PC-3 (cell line): ENCODE measurements around the gene CHAF1B.

Experiments used
- EZH2 ChIP-seq: fragments of 300-600 bp; sonication (generic); IDR thresholded peaks from one replicate; pipeline ENCODE4 v1.6.1; 2017; ENCODE audit warnings: antibody characterized with exemption, mild to moderate bottlenecking, low read length; ENCODE audit not compliant: unreplicated experiment
- EZH2phosphoT487 ChIP-seq: fragments of 300-600 bp; sonication (generic); IDR thresholded peaks from 2 replicates; pipeline ENCODE4 v1.6.1; 2018; ENCODE audit warnings: mild to moderate bottlenecking, antibody characterized with exemption, low read length, borderline replicate concordance
- TF ChIP-seq, protein P1 (sequence below): fragments of 300-600 bp; sonication (generic); conservative IDR thresholded peaks from 2 replicates; pipeline ENCODE4 v1.5.1; 2017; ENCODE audit warnings: antibody characterized with exemption, low read depth, mild to moderate bottlenecking, low read length

DNA sequence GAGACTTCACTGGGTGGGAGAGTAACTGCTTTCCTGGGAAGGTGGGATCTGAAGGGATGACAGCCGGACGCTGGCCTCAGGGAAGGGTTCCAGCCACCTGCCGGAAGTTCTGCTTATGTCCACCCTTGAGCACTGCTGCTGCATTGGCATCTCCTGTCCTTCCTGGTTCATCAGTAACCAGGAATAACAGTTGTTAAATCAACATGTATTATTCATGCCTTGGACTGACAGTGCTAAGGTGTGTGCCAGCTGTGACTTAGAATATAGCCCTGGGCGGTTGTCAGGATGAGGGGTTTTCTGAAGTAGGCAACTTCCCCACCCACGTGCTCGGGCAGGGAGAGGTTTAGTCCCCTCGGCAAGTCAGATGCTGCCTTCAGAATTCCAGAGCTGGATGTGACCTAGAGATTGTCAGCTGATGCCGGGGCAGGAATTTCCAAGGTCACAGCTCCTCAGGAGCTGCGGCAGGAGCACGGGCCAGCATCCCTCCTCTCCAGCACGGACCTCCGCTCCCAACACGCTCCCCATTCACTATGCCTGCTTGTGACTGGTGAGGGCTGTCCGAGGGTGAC is 76.8 kb downstream of the CHAF1B start:
- TF ChIP-seq, protein P1, sequence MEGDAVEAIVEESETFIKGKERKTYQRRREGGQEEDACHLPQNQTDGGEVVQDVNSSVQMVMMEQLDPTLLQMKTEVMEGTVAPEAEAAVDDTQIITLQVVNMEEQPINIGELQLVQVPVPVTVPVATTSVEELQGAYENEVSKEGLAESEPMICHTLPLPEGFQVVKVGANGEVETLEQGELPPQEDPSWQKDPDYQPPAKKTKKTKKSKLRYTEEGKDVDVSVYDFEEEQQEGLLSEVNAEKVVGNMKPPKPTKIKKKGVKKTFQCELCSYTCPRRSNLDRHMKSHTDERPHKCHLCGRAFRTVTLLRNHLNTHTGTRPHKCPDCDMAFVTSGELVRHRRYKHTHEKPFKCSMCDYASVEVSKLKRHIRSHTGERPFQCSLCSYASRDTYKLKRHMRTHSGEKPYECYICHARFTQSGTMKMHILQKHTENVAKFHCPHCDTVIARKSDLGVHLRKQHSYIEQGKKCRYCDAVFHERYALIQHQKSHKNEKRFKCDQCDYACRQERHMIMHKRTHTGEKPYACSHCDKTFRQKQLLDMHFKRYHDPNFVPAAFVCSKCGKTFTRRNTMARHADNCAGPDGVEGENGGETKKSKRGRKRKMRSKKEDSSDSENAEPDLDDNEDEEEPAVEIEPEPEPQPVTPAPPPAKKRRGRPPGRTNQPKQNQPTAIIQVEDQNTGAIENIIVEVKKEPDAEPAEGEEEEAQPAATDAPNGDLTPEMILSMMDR: no peak
- TF ChIP-seq EZH2 (no peak), EZH2phosphoT487 (no peak)
